Measurements from ENCODE around the gene ERLEC1. TPM values are rescaled to one million over a fixed set of nuclear protein-coding genes. Genes with fewer than 3 reads are reported as not detected.
A peak's percentile ranks its signal among the peaks of the same experiment; 100 is the strongest.

ERLEC1 gene
- total RNA-seq, 5 donors from 2014 or later (not counting 1 experiment from before 2014, with no cell fraction given), result 16.7 to 28.3 (median 25.2) TPM

GRCh38 chr2:53785366-53785765, 1.5 kb upstream of the ERLEC1 start:
- ChIA-PET CTCF (interaction anchor here in 1 of 2 donors (3.1 kb wide), 1 partner anchor 18 kb away, joined by 21 read pairs; the partner anchor contains the start of gene CHAC2), POLR2A (interaction anchor here (0.7 to 3.5 kb wide), 3 partner anchors 18 to 1819 kb away, joined by 3 to 27 read pairs (median 18); partner anchors contain the start of gene CHAC2 (in 2 of the 2))
- DNase-seq, result no peak
- WGBS (ENCODE audit: insufficient coverage), result no CpG with 5 or more reads among the region's 11 CpGs
- H3K27me3 Mint-ChIP-seq, result no peaks in the 10 kb centered on the region
- Histone ChIP-seq H3K27ac (ENCODE audit: low read length) (no peak overlapping the region), H3K4me3 (ENCODE audit: control insufficient read depth in 1 of 2, extremely low read depth in 1 of 2, low read length in 1 of 2) (no peak overlapping the region), H3K9me3 (no peaks in the 10 kb centered on the region), H3K4me1 (ENCODE audit: control insufficient read depth in 1 of 2, extremely low read depth in 1 of 2, insufficient read depth in 2 of 2, low read length in 2 of 2) (peaks cover 12 to 18% of the 10 kb centered on the region in 2 experiments), H3K36me3 (ENCODE audit: control insufficient read depth in 2 of 2, extremely low read depth in 1 of 2, insufficient read depth in 1 of 2, low read length in 1 of 2) (peaks cover 2 to 3% of the 10 kb centered on the region in 2 donors), H3K27me3 (replicated peaks in 1 of 2; ENCODE audit: control insufficient read depth in 2 of 2, extremely low read depth in 1 of 2, insufficient read depth in 2 of 2, low read length in 1 of 2) (no peaks in the 10 kb centered on the region)
- peaks cover 8% of the 10 kb centered on the region for H3K36me3 Mint-ChIP-seq
- ATAC-seq (replicated peaks in 1 of 4), result no peak
- H3K4me1 Mint-ChIP-seq, result peaks cover 58 to 61% (median 58%) of the 10 kb centered on the region in 3 donors
- no peaks in the 10 kb centered on the region for H3K9me3 Mint-ChIP-seq
- H3K27ac Mint-ChIP-seq, result peak overlapping the region in 1 of 2 donors; percentile 93
- H3K4me3 Mint-ChIP-seq, result peak overlapping the region; percentile 97 to 99 (median 97)

GRCh38 chr2:53786352-53786704, 516 bp upstream of the ERLEC1 start:
- whole genome bisulfite sequencing (ENCODE audit: insufficient coverage), result 0% methylated on average over 8 of the region's 18 CpGs
- Mint-ChIP-seq H3K4me3 (peak overlapping the region; percentile 97 to 99 (median 97)), H3K27ac (peak overlapping the region; percentile 91 to 93), H3K4me1 (peaks cover 63 to 65% (median 64%) of the 10 kb centered on the region in 3 donors), H3K36me3 (peaks cover 8% of the 10 kb centered on the region), H3K9me3 (no peaks in the 10 kb centered on the region), H3K27me3 (no peaks in the 10 kb centered on the region)
- Histone ChIP-seq H3K4me1 (ENCODE audit: control insufficient read depth in 1 of 2, extremely low read depth in 1 of 2, insufficient read depth in 2 of 2, low read length in 2 of 2) (peaks cover 12 to 18% of the 10 kb centered on the region in 2 experiments), H3K27ac (ENCODE audit: low read length) (peak overlapping the region; percentile 69), H3K4me3 (ENCODE audit: control insufficient read depth in 1 of 2, extremely low read depth in 1 of 2, low read length in 1 of 2) (peak overlapping the region; percentile 76 to 94), H3K9me3 (no peaks in the 10 kb centered on the region), H3K27me3 (replicated peaks in 1 of 2; ENCODE audit: control insufficient read depth in 2 of 2, extremely low read depth in 1 of 2, insufficient read depth in 2 of 2, low read length in 1 of 2) (no peaks in the 10 kb centered on the region), H3K36me3 (ENCODE audit: control insufficient read depth in 2 of 2, extremely low read depth in 1 of 2, insufficient read depth in 1 of 2, low read length in 1 of 2) (peaks cover 0 to 3% of the 10 kb centered on the region in 2 donors)
- ChIA-PET CTCF (interaction anchor here in 1 of 2 donors (3.1 kb wide), 1 partner anchor 19 kb away, joined by 21 read pairs; the partner anchor contains the start of gene CHAC2), POLR2A (interaction anchor here (0.5 to 3.5 kb wide), 4 partner anchors 9 to 367 kb away, joined by 3 to 27 read pairs (median 11); partner anchors contain the start of gene CHAC2 (in 2 of the 2))
- peak in 21 of 35 experiments; percentile 1 to 49 (median 15) for DNase-seq
- ATAC-seq (replicated peaks in 1 of 4), result peak; percentile 28 to 40 (median 30)

- H3K27me3 Mint-ChIP-seq, result no peaks in the 10 kb centered on the region
- peak overlapping the region; percentile 97 to 99 (median 97) for H3K4me3 Mint-ChIP-seq
- WGBS (ENCODE audit: insufficient coverage), result 0% methylated on average over 8 of the region's 17 CpGs
- ChIA-PET POLR2A (interaction anchor here (2.9 to 3.5 kb wide), 2 partner anchors 20 kb away, joined by 18 to 27 read pairs; partner anchors contain the start of gene CHAC2 (in 2 of the 2)), CTCF (interaction anchor here in 1 of 2 donors (0.6 to 3.1 kb wide), 2 partner anchors 13 to 20 kb away, joined by 4 to 21 read pairs; partner anchors contain the start of gene CHAC2)
- no peak for ATAC-seq (replicated peaks in 1 of 4)
- no peaks in the 10 kb centered on the region for H3K9me3 Mint-ChIP-seq
- Histone ChIP-seq H3K4me1 (ENCODE audit: control insufficient read depth in 1 of 2, extremely low read depth in 1 of 2, insufficient read depth in 2 of 2, low read length in 2 of 2) (peaks cover 12 to 18% of the 10 kb centered on the region in 2 experiments), H3K27me3 (replicated peaks in 1 of 2; ENCODE audit: control insufficient read depth in 2 of 2, extremely low read depth in 1 of 2, insufficient read depth in 2 of 2, low read length in 1 of 2) (no peaks in the 10 kb centered on the region), H3K27ac (ENCODE audit: low read length) (peak overlapping the region; percentile 69), H3K9me3 (no peaks in the 10 kb centered on the region), H3K4me3 (ENCODE audit: control insufficient read depth in 1 of 2, extremely low read depth in 1 of 2, low read length in 1 of 2) (peak overlapping the region; percentile 76 to 94), H3K36me3 (ENCODE audit: control insufficient read depth in 2 of 2, extremely low read depth in 1 of 2, insufficient read depth in 1 of 2, low read length in 1 of 2) (no peaks in the 10 kb centered on the region)
- peaks cover 3% of the 10 kb centered on the region for H3K36me3 Mint-ChIP-seq
- DNase-seq, result peak in 1 of 35 experiments; percentile 22
- peak overlapping the region; percentile 93 to 95 for H3K27ac Mint-ChIP-seq
- peaks cover 63 to 64% (median 64%) of the 10 kb centered on the region in 3 donors for H3K4me1 Mint-ChIP-seq
These were observed 908 bp downstream of the ERLEC1 start for GRCh38 chr2:53787614-53788289.

- Histone ChIP-seq H3K4me1 (ENCODE audit: control insufficient read depth in 1 of 2, extremely low read depth in 1 of 2, insufficient read depth in 2 of 2, low read length in 2 of 2) (peaks cover 0 to 3% of the 10 kb centered on the region in 2 experiments), H3K36me3 (ENCODE audit: control insufficient read depth in 2 of 2, extremely low read depth in 1 of 2, insufficient read depth in 1 of 2, low read length in 1 of 2) (peaks cover 0 to 25% of the 10 kb centered on the region in 2 donors), H3K9me3 (no peaks in the 10 kb centered on the region), H3K27ac (ENCODE audit: low read length) (no peak overlapping the region), H3K4me3 (ENCODE audit: control insufficient read depth in 1 of 2, extremely low read depth in 1 of 2, low read length in 1 of 2) (no peak overlapping the region), H3K27me3 (replicated peaks in 1 of 2; ENCODE audit: control insufficient read depth in 2 of 2, extremely low read depth in 1 of 2, insufficient read depth in 2 of 2, low read length in 1 of 2) (no peaks in the 10 kb centered on the region)
- DNase-seq, result no peak
- CTCF ChIA-PET, result interaction anchor here in 1 of 2 donors (0.9 kb wide), 1 partner anchor 26 kb away, joined by 3 read pairs; no protein-coding TSS in a partner anchor
- peaks cover 3% of the 10 kb centered on the region for H3K36me3 Mint-ChIP-seq
- no peak overlapping the region for H3K27ac Mint-ChIP-seq
- no peak for ATAC-seq (replicated peaks in 1 of 4)
- no peak overlapping the region for H3K4me3 Mint-ChIP-seq
- whole genome bisulfite sequencing (ENCODE audit: insufficient coverage), result no CpG with 5 or more reads among the region's 3 CpGs
- POLR2A ChIA-PET, result no interaction called here
- no peaks in the 10 kb centered on the region for H3K9me3 Mint-ChIP-seq
- no peaks in the 10 kb centered on the region for H3K27me3 Mint-ChIP-seq
- H3K4me1 Mint-ChIP-seq, result peaks cover 22 to 31% (median 24%) of the 10 kb centered on the region in 3 donors
These were observed 6.4 kb downstream of the ERLEC1 start for GRCh38 chr2:53793261-53793660.

GRCh38 chr2:53793821-53794220, 7.0 kb downstream of the ERLEC1 start:
- Histone ChIP-seq H3K27me3 (replicated peaks in 1 of 2; ENCODE audit: control insufficient read depth in 2 of 2, extremely low read depth in 1 of 2, insufficient read depth in 2 of 2, low read length in 1 of 2) (no peaks in the 10 kb centered on the region), H3K36me3 (ENCODE audit: control insufficient read depth in 2 of 2, extremely low read depth in 1 of 2, insufficient read depth in 1 of 2, low read length in 1 of 2) (peaks cover 0 to 26% of the 10 kb centered on the region in 2 donors), H3K4me1 (ENCODE audit: control insufficient read depth in 1 of 2, extremely low read depth in 1 of 2, insufficient read depth in 2 of 2, low read length in 2 of 2) (no peaks in the 10 kb centered on the region), H3K9me3 (no peaks in the 10 kb centered on the region), H3K27ac (ENCODE audit: low read length) (no peak overlapping the region), H3K4me3 (ENCODE audit: control insufficient read depth in 1 of 2, extremely low read depth in 1 of 2, low read length in 1 of 2) (no peak overlapping the region)
- Mint-ChIP-seq H3K27ac (no peak overlapping the region), H3K27me3 (no peaks in the 10 kb centered on the region), H3K36me3 (peaks cover 5% of the 10 kb centered on the region), H3K4me3 (no peak overlapping the region), H3K4me1 (peaks cover 17 to 26% (median 20%) of the 10 kb centered on the region in 3 donors), H3K9me3 (no peaks in the 10 kb centered on the region)
- no CpG with 5 or more reads among the region's 3 CpGs for WGBS (ENCODE audit: insufficient coverage)
- DNase-seq (no peak), ATAC-seq (replicated peaks in 1 of 4) (no peak)
- POLR2A ChIA-PET, result no interaction called here
- CTCF ChIA-PET, result no interaction called here

- Histone ChIP-seq H3K9me3 (no peaks in the 10 kb centered on the region), H3K36me3 (ENCODE audit: control insufficient read depth in 2 of 2, extremely low read depth in 1 of 2, insufficient read depth in 1 of 2, low read length in 1 of 2) (peaks cover 0 to 57% of the 10 kb centered on the region in 2 donors), H3K27me3 (replicated peaks in 1 of 2; ENCODE audit: control insufficient read depth in 2 of 2, extremely low read depth in 1 of 2, insufficient read depth in 2 of 2, low read length in 1 of 2) (no peaks in the 10 kb centered on the region), H3K27ac (ENCODE audit: low read length) (no peak overlapping the region), H3K4me1 (ENCODE audit: control insufficient read depth in 1 of 2, extremely low read depth in 1 of 2, insufficient read depth in 2 of 2, low read length in 2 of 2) (no peaks in the 10 kb centered on the region), H3K4me3 (ENCODE audit: control insufficient read depth in 1 of 2, extremely low read depth in 1 of 2, low read length in 1 of 2) (no peak overlapping the region)
- no peak overlapping the region for H3K4me3 Mint-ChIP-seq
- no peak overlapping the region for H3K27ac Mint-ChIP-seq
- no peaks in the 10 kb centered on the region for H3K27me3 Mint-ChIP-seq
- POLR2A ChIA-PET, result no interaction called here
- CTCF ChIA-PET, result interaction anchor here in 1 of 2 donors (0.5 kb wide), 1 partner anchor 18 kb away, joined by 8 read pairs; no protein-coding TSS in a partner anchor
- no peaks in the 10 kb centered on the region for H3K4me1 Mint-ChIP-seq
- no peaks in the 10 kb centered on the region for H3K9me3 Mint-ChIP-seq
- H3K36me3 Mint-ChIP-seq, result peaks cover 39% of the 10 kb centered on the region
- DNase-seq, result no peak
- ATAC-seq (replicated peaks in 1 of 4), result no peak
These were observed 14.7 kb downstream of the ERLEC1 start for GRCh38 chr2:53801547-53801946.
